Astrocyte (in vitro differentiated cells and primary cell): ENCODE measurements around the gene SLC37A1.

Experiments
- CTCF ChIP-seq: IDR thresholded peaks from 2 replicates; pipeline ENCODE4 v1.5.1; 2011; ENCODE audit warnings: low read depth, mild to moderate bottlenecking, inconsistent platforms, low read length, moderate library complexity; ENCODE audit not compliant: insufficient read depth
- EZH2 ChIP-seq: IDR thresholded peaks from 2 replicates; pipeline ENCODE4 v1.6.1; 2012; ENCODE audit warnings: mild to moderate bottlenecking, low read length, inconsistent platforms; ENCODE audit not compliant: insufficient read depth

GRCh38 chr21:42619841-42620240 is 106.2 kb downstream of the SLC37A1 start:
- TF ChIP-seq CTCF (no peak), EZH2 (no peak)
